Amygdala (tissue), 56 donors: ENCODE results near the gene PHF21A.
A peak's percentile ranks its signal among the peaks of the same experiment; 100 is the strongest.
"Not testable (repeated sequence)": the region's sequence is repeated elsewhere in the genome, so short reads cannot be mapped to it uniquely, and the experiment has no call there.

Source experiments
- DNase-seq, 56 donors: peaks; one replicate each; lab custom pipeline; 2025; lab: John Stamatoyannopoulos, UW

Gene PHF21A

DNA sequence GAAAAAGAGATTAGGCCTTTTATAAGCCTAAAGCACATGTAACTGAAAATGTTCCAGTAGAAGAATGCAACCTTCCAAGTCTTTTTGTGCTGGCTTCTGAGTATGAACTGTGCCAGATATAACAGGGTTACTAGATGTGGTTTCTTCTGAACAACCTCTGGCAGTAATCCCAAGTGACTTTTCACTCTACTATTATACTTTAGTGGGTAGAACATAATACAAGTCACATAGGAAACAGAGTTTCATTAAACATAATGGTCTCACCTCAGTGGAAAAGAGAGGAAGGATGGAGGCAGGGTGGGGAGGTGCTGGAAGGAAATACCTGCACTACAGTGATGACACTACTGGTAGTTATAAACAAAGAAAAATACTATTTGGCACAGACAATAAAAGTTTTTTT, 81.3 kb downstream of the PHF21A start:
- no peak for DNase-seq

DNA sequence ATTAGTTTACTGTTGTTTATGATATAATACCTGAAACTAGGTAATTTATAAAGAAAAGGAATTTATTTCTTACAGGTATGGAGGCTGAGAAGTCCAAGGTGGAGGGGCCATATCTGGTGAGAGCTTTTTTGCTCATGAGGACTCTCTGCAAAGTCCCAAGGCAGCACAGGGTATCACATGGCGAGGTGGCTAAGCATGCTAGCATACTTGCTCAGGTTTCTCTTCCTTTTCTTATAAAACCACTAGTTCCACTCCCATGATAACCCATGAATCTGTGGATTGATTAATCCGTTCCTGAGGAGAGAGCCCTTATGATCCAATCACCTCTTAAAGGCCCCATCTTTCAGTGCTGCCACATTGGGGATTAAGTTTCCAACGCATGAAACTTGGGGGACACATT, 82.7 kb downstream of the PHF21A start:
- no peak for DNase-seq

DNA sequence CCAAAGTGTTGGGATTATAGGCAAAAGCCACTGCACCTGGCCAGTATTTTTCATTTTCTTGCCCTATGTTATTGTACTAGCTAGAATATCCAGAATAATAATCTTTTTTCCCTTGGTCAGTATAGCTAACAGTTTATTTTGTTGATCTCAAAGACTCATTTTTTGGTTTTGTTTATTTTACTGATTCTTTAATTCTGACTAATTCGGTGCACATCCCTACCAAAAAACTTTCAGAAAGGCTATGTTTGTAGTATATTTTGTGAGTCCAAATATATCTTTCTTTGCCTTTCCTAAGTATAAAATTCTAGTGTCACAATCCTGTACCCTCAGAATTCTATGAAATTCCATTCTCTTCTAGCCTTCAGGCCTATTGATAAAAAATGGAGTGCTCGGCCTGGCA, 84.3 kb downstream of the PHF21A start:
- DNase-seq: no peak

DNA sequence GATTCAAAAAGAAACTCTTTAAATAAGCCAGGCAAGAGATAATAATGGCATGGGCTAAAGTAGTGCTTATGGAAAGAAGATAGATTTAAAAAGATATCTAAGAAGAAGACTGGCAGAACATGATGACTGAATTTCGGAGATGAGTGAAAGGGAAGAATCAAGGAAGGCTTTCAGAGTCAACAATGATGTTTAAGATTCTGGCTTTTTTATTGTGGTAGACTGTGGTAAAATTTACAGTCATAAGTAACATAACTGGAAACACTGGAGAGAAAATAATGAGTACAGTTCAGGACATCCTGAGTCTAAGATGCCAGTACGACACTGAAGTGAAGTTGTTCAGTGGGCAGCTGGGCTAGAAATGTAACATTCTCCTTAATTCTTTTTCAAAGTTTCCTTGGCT, 85.2 kb downstream of the PHF21A start:
- DNase-seq: no peak

DNA sequence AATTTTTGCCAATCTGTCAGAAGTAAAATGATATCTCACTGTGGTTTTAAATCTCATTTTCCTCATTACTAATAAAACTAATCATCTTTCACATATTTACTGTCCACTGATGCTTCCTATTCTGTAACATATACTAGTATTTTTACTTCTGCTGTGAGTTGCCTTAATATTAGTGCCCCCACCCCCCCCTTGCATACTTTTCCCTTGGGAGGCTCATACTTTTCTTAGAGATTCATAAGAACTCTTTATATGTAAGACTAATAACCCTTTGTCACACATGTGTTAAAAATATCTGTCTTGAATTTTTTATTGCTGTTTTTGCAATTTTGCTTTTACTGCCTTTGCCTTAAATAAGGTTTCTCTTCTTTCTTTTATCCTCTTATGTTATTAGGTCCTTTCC, 87.2 kb downstream of the PHF21A start:
- no peak for DNase-seq

DNA sequence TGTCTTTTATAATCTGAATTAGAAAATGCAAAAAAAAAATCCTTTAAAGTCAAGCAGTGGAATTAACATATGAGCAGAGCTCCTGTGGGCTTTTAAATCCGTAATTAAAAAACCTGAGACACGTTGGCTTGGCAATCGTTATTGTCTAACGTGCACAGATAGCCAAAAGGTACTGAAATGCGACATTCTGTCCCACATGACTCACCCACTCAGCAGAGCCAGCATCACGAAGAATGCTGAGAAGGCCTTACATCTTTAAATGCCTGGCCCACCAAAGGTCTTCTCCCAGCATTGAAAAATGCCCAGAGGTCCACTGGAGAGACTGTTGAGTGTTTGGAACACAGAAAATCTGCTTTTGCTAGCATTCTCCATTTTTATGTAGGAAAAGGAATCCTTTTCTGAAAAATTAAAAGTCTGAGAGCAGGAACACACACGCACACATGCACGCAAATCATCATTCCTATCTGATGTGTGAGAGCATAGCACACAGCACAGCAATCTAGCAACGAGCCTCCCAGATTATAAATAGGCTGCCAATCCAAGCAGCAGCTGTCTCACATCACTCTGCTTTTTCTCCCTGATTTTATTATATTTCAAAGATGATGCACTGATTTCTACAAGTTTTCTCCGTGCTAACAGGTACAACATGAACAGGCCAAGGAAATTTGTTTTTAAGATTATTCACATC, 94.5 kb downstream of the PHF21A start:
- peak in 6 of 56 donors; percentile 3 to 61 (median 30) for DNase-seq

DNA sequence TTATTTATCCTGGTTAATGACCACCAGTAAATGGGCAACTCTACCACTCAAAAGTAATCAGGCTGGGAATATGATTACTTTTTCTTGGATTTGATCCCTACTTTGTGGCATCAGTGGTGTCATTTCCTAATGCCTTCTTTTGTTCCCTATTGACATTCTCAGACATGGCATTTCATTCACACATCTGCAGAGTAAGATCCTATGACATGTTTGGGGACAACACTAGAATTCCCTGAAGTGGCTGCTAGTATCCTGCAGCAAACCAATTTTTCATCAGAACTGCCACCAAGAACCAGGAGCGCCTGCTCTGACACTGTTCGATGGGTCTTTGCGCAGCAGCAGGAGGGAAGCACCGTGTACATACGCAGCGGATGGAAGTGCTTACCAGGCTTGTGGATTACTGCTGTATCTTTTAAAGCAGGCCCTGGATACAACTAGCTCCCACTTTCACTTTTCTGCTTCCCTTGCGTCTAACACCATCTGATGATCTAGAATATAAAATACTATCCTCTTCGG, 101.1 kb downstream of the PHF21A start:
- DNase-seq: no peak

DNA sequence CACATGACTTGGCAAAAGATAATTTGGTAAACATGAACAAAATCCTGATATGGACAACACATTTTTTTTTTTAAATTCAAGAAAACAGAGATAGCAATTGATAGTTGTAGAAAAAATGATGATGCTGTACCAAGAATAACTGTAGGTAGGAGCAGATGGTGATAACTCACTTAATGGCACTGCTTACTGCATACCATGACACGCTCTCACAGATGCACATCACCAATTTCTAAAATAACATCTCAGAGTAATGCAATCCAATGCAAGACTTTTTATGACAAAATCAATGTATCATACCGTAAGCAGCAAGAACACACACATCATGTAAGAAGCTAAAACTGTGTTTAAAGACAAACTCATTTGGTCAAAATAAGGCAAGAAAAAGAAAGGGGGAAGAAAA, 102.6 kb downstream of the PHF21A start:
- DNase-seq: no peak

DNA sequence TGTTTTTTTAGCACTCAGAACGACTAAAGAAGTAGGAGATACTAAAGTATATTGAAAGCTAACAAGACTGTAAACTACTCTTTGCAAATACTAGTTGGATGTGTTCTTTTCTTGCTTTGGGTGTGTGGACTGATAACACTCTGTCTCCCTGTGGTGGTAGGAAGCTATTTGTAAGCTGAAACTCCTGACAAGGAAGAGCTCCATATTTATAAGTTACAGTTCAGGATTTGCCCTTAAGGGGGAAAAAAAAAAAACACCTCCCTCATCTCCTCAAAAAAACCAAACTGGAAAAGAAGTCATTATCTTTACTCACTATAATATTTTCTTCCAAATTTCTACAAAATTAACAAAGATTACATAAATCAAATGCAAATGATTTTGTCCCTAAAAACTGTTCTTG, 103.9 kb downstream of the PHF21A start:
- no peak for DNase-seq

DNA sequence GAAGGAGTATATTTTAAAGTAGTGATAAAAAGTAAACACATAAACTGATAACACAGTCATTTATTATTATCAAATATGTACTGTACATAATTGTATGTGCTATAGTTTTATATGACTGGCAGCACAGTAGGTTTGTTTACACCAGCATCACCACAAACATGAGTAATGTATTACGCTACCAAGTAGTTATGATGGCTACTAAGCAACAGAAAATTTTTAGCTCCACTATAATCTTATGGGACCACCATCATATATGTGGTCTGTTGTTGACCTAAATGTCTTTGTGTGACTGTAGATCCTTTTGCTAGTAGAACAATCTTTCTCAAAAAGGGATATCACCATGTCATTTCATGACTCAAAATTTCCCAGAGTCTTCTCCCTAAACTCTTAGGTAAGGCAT, 105.3 kb downstream of the PHF21A start:
- no peak for DNase-seq

DNA sequence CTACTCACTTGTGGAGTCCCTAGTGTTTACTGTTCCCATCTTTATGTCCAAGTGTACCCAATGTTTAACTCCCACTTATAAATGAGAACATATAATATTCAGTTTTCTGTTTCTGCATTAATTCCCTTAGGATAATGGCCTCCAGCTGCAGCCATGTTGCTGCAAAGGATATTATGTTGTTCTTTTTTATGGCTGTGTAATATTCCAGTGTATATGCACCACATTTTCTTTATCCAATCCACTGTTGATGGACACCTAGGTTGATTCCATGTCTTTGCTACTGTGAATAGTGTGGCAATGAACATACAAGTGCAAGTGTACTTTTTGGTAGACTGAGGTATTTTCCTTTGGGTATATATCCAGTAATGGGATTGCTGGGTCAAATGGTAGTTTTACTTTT, 107.1 kb downstream of the PHF21A start:
- DNase-seq: not testable (repeated sequence)

DNA sequence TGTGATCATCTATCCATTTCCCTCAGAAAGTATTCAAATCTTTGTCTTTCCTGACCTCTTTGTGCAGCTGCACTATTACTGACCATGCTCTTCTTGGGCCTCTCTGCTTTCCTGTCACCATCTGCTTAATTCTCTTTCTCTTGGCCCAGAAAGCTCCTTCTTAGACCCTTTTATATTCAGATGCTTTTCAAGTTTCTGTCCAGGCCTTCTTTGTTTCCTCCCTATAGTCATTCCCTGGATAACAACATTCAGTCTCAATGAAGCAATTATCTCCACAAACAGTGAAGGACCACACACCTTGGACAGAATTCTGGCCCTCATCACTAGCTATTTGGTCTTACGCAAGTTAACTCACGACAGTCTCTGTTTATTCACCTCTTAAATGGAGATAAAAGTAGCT, 109.1 kb downstream of the PHF21A start:
- DNase-seq: no peak

DNA sequence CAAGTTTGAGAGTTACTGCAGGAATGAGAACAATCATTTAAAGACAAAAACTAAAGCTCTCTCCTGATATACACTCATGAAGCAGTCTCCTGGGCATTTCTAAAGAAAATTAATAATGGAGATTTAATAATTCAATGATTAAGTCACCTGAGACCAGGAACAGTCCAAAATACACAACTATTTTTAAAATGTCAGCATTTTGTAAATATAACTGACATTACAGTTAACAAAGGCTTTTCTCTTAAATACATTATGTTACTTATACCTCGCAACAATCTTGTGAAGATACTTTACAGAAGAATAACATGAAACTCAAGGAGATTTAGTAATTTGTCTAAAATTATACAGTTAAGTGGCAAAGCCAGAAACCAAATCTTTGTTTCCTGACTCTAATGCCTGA, 111.2 kb downstream of the PHF21A start:
- no peak for DNase-seq

DNA sequence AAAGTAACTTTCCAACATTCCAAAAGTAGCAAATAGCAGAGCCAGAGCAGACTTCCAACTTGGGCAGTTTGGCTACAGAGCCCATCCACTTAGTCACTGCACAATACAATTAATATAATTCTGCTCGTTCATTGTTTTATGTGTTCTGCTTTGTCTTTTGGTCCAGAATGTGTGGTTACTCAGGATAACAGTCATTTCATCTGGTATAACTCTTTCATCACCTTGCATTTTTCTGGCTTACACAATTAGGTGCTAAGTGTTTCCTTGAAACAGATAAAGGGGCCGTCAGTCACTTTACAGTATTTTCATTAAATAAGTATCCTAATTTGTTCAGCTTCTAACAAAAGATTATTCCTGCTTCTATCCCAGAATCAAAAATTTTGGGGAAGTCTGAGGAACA, 111.6 kb downstream of the PHF21A start:
- no peak for DNase-seq

DNA sequence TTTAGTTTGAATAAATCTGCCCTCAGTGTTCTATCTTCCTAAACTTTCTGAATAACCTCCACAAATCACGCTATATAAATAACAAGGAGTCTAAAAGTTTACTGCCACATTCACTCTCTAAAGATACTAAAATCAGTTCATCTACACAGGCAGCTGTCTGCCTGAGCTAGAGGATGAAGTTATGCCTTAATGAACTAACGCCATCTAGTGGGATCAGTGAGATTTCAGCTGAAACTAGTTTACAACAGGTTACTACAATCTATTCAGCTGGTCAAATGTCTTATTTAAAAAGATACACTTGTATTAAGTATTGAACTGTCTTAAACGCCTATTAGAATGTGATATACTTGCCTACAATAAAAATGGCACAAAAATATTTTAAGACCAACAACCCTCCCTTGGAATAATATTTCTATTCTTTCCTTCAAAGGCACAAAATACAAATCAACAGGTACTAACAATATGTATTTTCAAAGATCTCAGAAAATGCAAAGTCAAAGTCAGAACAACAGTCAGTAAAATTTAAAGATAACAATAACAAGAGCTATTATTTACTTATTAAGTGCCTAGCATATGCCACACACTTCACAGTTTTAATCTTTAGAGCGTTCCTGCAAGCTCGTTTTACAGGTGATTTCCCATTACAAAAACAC, 114.7 kb downstream of the PHF21A start:
- peak in 5 of 56 donors; percentile 15 to 56 (median 28) for DNase-seq

DNA sequence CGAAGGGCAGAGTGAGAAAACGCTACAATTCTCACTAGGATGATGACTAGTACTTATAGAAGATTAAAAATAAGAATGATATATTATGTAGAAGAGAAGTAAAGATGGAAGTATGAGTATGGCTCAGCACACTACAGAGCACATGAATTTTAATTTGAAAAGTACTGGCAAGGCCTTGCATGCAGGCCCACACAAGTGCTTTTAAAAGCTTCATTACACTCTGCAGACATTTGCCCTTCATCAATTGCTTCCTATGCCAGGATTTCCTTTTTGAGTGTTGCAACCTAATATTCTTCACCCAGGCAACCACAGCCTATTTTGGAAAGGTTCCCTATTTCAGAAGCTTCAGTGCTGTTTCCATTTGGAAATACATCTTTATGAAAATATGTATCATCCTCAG, 117.7 kb downstream of the PHF21A start:
- no peak for DNase-seq

DNA sequence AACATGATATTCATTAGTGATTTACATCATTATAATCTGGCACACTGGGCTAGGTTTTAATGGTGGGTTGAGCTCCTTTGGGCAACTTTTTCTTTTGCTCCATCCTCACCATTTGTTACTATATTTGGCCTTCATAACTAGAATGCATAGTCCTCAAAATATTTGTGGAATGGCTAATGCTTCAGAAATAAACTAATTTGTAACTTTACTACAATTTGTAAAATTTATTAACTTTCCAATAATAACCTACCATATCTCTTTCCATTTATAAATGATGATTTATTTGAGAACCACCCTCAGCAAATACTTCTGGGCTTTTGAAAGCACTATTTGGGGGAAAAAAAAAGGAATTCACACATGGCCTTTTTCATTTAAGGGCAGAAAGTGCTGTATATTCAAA, 119.1 kb downstream of the PHF21A start:
- DNase-seq: no peak

DNA sequence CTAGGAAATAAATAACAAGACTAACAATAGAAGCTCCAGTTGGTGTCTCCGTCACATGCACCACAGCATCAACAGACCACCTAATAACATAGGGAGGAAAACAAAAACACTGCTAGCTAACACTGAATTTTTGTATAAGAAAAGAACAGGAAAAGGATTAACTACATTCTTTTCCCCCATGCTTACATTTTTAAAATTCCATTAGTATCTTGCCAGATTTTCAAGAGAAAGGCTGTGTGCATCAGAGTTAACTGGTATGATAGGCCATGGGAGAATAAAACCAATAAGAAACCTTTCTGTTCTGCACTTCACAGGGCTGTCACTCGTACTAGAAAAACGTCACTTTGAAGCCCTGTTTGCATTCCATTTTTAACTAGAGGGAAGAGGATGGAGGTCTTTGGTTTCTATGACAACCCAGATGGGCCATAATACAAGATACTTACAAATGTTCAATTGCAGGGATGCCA, 119.8 kb downstream of the PHF21A start:
- DNase-seq: no peak

DNA sequence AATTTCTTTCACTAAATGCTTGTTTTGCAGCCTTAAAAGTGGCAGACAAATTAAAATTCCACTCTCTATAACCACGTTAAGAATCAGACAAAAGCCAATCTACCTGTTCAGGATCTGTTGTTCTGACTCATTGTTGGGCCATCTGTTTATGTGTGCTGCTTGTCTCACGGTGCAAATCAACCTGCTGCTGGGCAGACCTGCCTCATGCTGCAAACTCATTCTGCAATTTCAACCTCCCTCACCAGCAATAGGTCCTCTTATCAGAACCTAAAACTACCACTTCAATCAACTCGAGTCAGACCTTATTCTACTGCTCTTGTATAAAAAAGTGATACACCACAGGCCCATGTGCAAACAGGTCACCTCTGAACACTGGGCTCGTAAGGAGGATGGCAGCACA, 123.7 kb downstream of the PHF21A start:
- DNase-seq: no peak

DNA sequence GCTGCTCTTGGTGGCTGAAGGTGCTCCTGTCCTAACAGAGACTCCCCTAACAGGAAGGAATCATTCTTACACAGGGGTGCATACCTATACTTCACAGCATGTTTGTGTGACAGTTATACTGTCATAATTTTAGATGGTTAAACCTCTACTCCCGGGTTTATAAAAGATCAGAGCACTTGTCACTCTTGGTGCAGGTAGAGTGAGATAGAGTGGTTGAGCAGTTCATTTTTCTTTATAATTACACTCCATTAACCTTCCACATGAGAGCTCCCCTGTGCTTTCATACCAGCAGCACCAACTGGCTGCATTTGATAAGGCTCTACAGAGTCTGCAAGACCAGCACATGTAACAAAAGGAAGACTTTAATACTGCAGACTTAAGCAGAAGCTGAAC, 125.9 kb downstream of the PHF21A start:
- no peak for DNase-seq

DNA sequence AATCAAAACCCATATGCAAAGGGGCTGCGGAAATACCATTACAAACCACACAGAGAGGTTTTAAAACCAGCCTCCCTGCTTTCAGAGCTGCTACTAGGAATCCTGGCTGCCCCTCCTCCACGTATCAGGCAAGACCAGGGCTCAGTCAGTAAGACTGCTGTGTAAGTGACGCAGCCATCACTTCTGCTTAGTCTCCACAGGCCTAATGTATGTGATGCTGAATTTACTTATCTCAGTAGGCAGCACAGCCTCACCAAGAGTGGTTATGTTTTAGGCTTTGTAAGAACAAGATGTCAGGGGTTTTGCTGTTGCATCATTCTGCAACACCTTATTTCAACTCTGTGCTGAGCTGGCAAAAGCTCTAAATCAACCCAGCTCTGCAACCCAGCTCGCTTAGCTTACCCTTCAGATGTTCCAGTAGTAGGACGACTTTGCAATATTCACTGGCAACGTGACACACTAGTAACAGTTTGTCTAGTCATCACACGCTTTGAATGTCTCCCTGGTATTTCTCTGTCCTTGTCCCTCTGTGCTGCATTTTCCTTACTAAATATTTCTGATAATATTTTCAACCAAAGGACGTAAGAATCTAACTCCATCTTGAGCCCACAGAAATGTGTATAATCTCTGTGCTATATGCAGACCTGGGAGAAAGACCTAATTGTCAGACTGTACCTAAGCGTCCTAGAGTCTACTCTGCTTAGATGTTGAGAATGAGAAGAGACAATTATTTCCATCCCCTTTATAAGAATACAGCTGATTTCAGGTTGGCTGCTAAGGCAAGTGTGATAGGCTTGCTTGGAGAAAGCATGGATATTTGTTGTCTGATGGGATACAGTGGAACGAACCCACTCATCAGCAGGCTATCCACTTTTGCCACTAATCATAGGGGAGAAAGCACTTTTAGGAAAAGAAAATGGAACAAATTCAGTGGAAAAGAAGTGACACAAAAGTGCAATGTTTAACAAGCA, 126.6 kb downstream of the PHF21A start:
- no peak for DNase-seq
